HCT116 (cell line): ENCODE measurements around the gene MAPRE3. TPM values are rescaled to one million over a fixed set of nuclear protein-coding genes. Genes with fewer than 3 reads are reported as not detected.

Source experiments
- ATAC-seq: fragments of 200-7000 bp; cut with Tn5 transposase; 2 replicates; pipeline ENCODE4 v1.9.1; 2020; ENCODE audit warnings: mild to moderate bottlenecking, moderate library complexity
- BruUV-seq: library from RNA; stranded (reverse); fragments of 400-500 nt; replicated peaks from 2 replicates; lab custom pipeline; 2021; lab: Mats Ljungman, UMichigan
- CTCF ChIA-PET: fragments of 300-600 bp; sonication (Branson Sonifier 250); formaldehyde crosslinking; loops from one replicate; lab custom pipeline; 2021; ENCODE audit warnings: antibody characterized with exemption; lab: Charles Lee
- POLR2A ChIA-PET: fragments of 300-600, 350-600 bp; sonication (Branson Sonifier 250); formaldehyde crosslinking; loops from one replicate; lab custom pipeline; 2021; ENCODE audit warnings: antibody characterized with exemption; lab: Charles Lee
- RAD21 ChIA-PET, 2 experiments: fragments of 300-600 bp; sonication (Branson Sonifier 250); formaldehyde crosslinking; loops; one replicate each; lab custom pipeline; 2023; ENCODE audit warnings: low total read pairs in 2 of 2; ENCODE audit not compliant: uncharacterized antibody in 2 of 2, unreplicated experiment in 2 of 2, low non-redundant PET in 1 of 2; lab: Charles Lee
- DNase-seq: peaks from one replicate; pipeline ENCODE4 v3.0.0-alpha.2; 2010; ENCODE audit warnings: low read depth, low spot score
- H2AFZ ChIP-seq: fragments of 200-600 bp; shearing (Covaris generic), sonication (generic); 2 replicates; pipeline ENCODE4 v1.6.1; 2017; ENCODE audit warnings: low read depth, mixed run types, mixed read lengths, antibody characterized with exemption, low read length; ENCODE audit not compliant: poor library complexity, severe bottlenecking
- H3K27ac ChIP-seq: 2 replicates; pipeline ENCODE4 v1.5.1; 2012; ENCODE audit warnings: low read depth, low read length
- H3K27me3 ChIP-seq: fragments of 200-600 bp; sonication (generic); 2 replicates; pipeline ENCODE4 v1.6.1; 2016; ENCODE audit warnings: mixed run types, low read length, mixed read lengths; ENCODE audit not compliant: insufficient read depth
- H3K36me3 ChIP-seq, 2 experiments: fragments of 200-500 bp in 1 of 2; fragments of 200-600 bp in 1 of 2; sonication (Bioruptor generic) in 1 of 2; sonication (generic) in 1 of 2; 2 replicates each; pipeline versions ENCODE4 v1.5.1 to v1.6.1; 2014 to 2016; ENCODE audit warnings: low read length in 2 of 2, inconsistent platforms in 1 of 2, mixed read lengths in 1 of 2, mixed run types in 1 of 2; ENCODE audit not compliant: insufficient read depth in 2 of 2, control insufficient read depth in 1 of 2
- H3K4me1 ChIP-seq, 2 experiments: fragments of 200-600 bp in 1 of 2; sonication (generic) in 1 of 2; 2 replicates each; pipeline versions ENCODE4 v1.5.1 to v1.6.1; 2012 to 2017; ENCODE audit warnings: low read length in 2 of 2, inconsistent platforms in 1 of 2, mild to moderate bottlenecking in 1 of 2, mixed read lengths in 1 of 2, mixed run types in 1 of 2, moderate library complexity in 1 of 2; ENCODE audit not compliant: insufficient read depth in 2 of 2, control insufficient read depth in 1 of 2
- H3K4me2 ChIP-seq: fragments of 200-600 bp; sonication (generic); 2 replicates; pipeline ENCODE4 v1.6.1; 2017; ENCODE audit warnings: mixed run types, low read length, mixed read lengths
- H3K4me3 ChIP-seq, 2 experiments: fragments of 200-600 bp in 1 of 2; sonication (generic) in 1 of 2; replicated peaks in 1 of 2; 2 replicates each; pipeline ENCODE4 v1.5.1; 2011 to 2016; ENCODE audit warnings: low read length in 2 of 2, control low read depth in 1 of 2, low read depth in 1 of 2, mild to moderate bottlenecking in 1 of 2, mixed read lengths in 1 of 2, mixed run types in 1 of 2
- H3K79me2 ChIP-seq: fragments of 200-600 bp; sonication (generic); 2 replicates; pipeline ENCODE4 v1.6.1; 2017; ENCODE audit warnings: mild to moderate bottlenecking, mixed run types, low read length, moderate library complexity, mixed read lengths; ENCODE audit not compliant: insufficient read depth
- H3K9ac ChIP-seq: fragments of 200-600 bp; sonication (generic); 2 replicates; pipeline ENCODE4 v1.6.1; 2016; ENCODE audit warnings: low read length, mixed read lengths
- H3K9me2 ChIP-seq: fragments of 200-600 bp; sonication (generic), shearing (Covaris generic); 2 replicates; pipeline ENCODE4 v1.6.1; 2017; ENCODE audit warnings: mixed run types, mild to moderate bottlenecking, moderate library complexity; ENCODE audit not compliant: insufficient read depth
- H3K9me3 ChIP-seq, 2 experiments: fragments of 200-500 bp in 1 of 2; fragments of 200-600 bp in 1 of 2; sonication (Bioruptor generic) in 1 of 2; sonication (generic) in 1 of 2; 2 replicates each; pipeline ENCODE4 v1.6.1; 2014 to 2017; ENCODE audit warnings: low read length in 2 of 2, mixed read lengths in 2 of 2, inconsistent platforms in 1 of 2, low read depth in 1 of 2, mild to moderate bottlenecking in 1 of 2, mixed run types in 1 of 2, moderate library complexity in 1 of 2; ENCODE audit not compliant: control insufficient read depth in 1 of 2, insufficient read depth in 1 of 2
- H4K20me1 ChIP-seq: fragments of 200-600 bp; sonication (generic), shearing (Covaris generic); 2 replicates; pipeline ENCODE4 v1.6.1; 2017; ENCODE audit warnings: mixed run types, mild to moderate bottlenecking, moderate library complexity; ENCODE audit not compliant: insufficient read depth
- CBX3 ChIP-seq: IDR thresholded peaks from 2 replicates; pipeline ENCODE4 v1.6.1; 2012; ENCODE audit warnings: low read depth
- CTCF ChIP-seq, 3 experiments: fragments of 200-600 bp in 1 of 3; sonication (generic) in 1 of 3; IDR thresholded peaks in 2 of 3; conservative IDR thresholded peaks in 1 of 3; 2 replicates each; pipeline ENCODE4 v1.5.1; 2012 to 2017; ENCODE audit warnings: low read depth in 2 of 3, low read length in 2 of 3, antibody characterized with exemption in 1 of 3, borderline replicate concordance in 1 of 3, control low read depth in 1 of 3, mild to moderate bottlenecking in 1 of 3, mixed read lengths in 1 of 3, mixed run types in 1 of 3, moderate library complexity in 1 of 3; ENCODE audit not compliant: insufficient read depth in 1 of 3
- EZH2phosphoT487 ChIP-seq: fragments of 200-600 bp; IDR thresholded peaks from 2 replicates; pipeline ENCODE4 v1.6.1; 2018; ENCODE audit warnings: antibody characterized with exemption, borderline replicate concordance
- POLR2A ChIP-seq: IDR thresholded peaks from 2 replicates; pipeline ENCODE4 v1.7.0; 2011; ENCODE audit warnings: borderline replicate concordance; ENCODE audit not compliant: insufficient read depth, insufficient read length; ENCODE audit errors: extremely low read depth
- POLR2AphosphoS5 ChIP-seq: IDR thresholded peaks from 2 replicates; pipeline ENCODE4 v1.6.1; 2011; ENCODE audit warnings: mild to moderate bottlenecking, low read depth, low read length, moderate library complexity
- REST ChIP-seq: IDR thresholded peaks from 2 replicates; pipeline ENCODE4 v1.6.1; 2012; ENCODE audit warnings: low read depth
- SRF ChIP-seq: IDR thresholded peaks from 2 replicates; pipeline ENCODE4 v1.6.1; 2012; ENCODE audit warnings: low read depth
- ZBTB33 ChIP-seq: IDR thresholded peaks from 2 replicates; pipeline ENCODE4 v1.6.1; 2011; ENCODE audit warnings: mild to moderate bottlenecking, low read length, moderate library complexity; ENCODE audit not compliant: insufficient replicate concordance; ENCODE audit errors: extremely low read depth
- intact Hi-C: fragments of 100-400 bp; cut with micrococcal nuclease; formaldehyde crosslinking; loops from 2 replicates; pipeline ENCODE4 v1.10.0; 2022
- total RNA-seq: library from RNA; stranded (reverse); gene quantifications from one replicate; pipeline ENCODE4 v1.2.1, GENCODE V29; 2021; ENCODE audit not compliant: unreplicated experiment

Gene MAPRE3
- total RNA-seq, 1 experiment from 2014 or later = 12.1 TPM

GRCh38 chr2:27000228-27000627 lies 29.8 kb downstream of the MAPRE3 start (continued):
- TF ChIP-seq REST = no peak
- no peak for TF ChIP-seq SRF
- TF ChIP-seq, all 23 proteins: peak for 0

- TF ChIP-seq EZH2phosphoT487 = no peak
- no peak for TF ChIP-seq CBX3
- TF ChIP-seq ZBTB33 = no peak
- TF ChIP-seq POLR2A = no peak
- no peak for TF ChIP-seq CTCF (IDR thresholded peaks at IDR 0.05 in 2 of 3, conservative IDR thresholded peaks at IDR 0.05 in 1 of 3; ENCODE audit: borderline replicate concordance in 1 of 3, insufficient read depth in 1 of 3, low read depth in 2 of 3, low read length in 2 of 3)
- no peak for TF ChIP-seq POLR2AphosphoS5
- Histone ChIP-seq H3K27me3 (no peaks in the 10 kb centered on the region), H4K20me1 (no peaks in the 10 kb centered on the region), H3K36me3 (no peaks in the 10 kb centered on the region), H3K79me2 (no peaks in the 10 kb centered on the region), H2AFZ (no peak overlapping the region), H3K9me2 (no peaks in the 10 kb centered on the region), H3K27ac (no peak overlapping the region), H3K9ac (no peak overlapping the region), H3K4me3 (no peak overlapping the region), H3K4me2 (no peak overlapping the region), H3K4me1 (peaks cover 0 to 16% of the 10 kb centered on the region in 2 experiments; a peak in 2 of 4 replicates), H3K9me3 (no peaks in the 10 kb centered on the region)
- intact Hi-C loops = no loop called here
- CTCF ChIA-PET = no interaction called here
- POLR2A ChIA-PET = no interaction called here
- no TSS peak for BruUV-seq
- ATAC-seq (no peak), DNase-seq (no peak)
- RAD21 ChIA-PET = no interaction called here
Measured at GRCh38 chr2:27000995-27001394, 30.6 kb downstream of the MAPRE3 start.
